ENCODE measurements around the gene ANO10.
A peak's percentile ranks its signal among the peaks of the same experiment; 100 is the strongest.

The ANO10 gene

GRCh38 chr3:43406643-43407023, 215.2 kb downstream of the ANO10 start:
- no peak for DNase-seq

GRCh38 chr3:43405888-43406642, 215.7 kb downstream of the ANO10 start:
- DNase-seq: no peak

- DNase-seq: no peak
These were observed 220.8 kb downstream of the ANO10 start for GRCh38 chr3:43400781-43401730.

- no peak for DNase-seq
These were observed 221.6 kb downstream of the ANO10 start for GRCh38 chr3:43400167-43400566.

GRCh38 chr3:43399034-43399433, 222.8 kb downstream of the ANO10 start:
- DNase-seq: no peak

GRCh38 chr3:43394041-43394554, 227.7 kb downstream of the ANO10 start:
- DNase-seq: no peak

- no peak for DNase-seq
These were observed 230.2 kb downstream of the ANO10 start for GRCh38 chr3:43391621-43392020.

- no peak for DNase-seq
These were observed 231.6 kb downstream of the ANO10 start for GRCh38 chr3:43390255-43390588.

GRCh38 chr3:43389388-43390254, 232.2 kb downstream of the ANO10 start:
- DNase-seq: no peak

GRCh38 chr3:43388915-43389314, 232.9 kb downstream of the ANO10 start:
- no peak for DNase-seq

GRCh38 chr3:43388175-43388574, 233.6 kb downstream of the ANO10 start:
- no peak for DNase-seq

- DNase-seq: no peak
These were observed 242.5 kb downstream of the ANO10 start for GRCh38 chr3:43379343-43379742.

- DNase-seq: peak; percentile 33
These were observed 243.5 kb downstream of the ANO10 start for GRCh38 chr3:43378066-43378935.

- no peak for DNase-seq
These were observed 248.3 kb downstream of the ANO10 start for GRCh38 chr3:43373560-43373928.

- DNase-seq: no peak
These were observed 248.8 kb downstream of the ANO10 start for GRCh38 chr3:43372809-43373559.

GRCh38 chr3:43372007-43372740, 249.6 kb downstream of the ANO10 start:
- DNase-seq: no peak

- DNase-seq: no peak
These were observed 250.3 kb downstream of the ANO10 start for GRCh38 chr3:43371494-43371893.

GRCh38 chr3:43370293-43370980, 251.4 kb downstream of the ANO10 start:
- DNase-seq: no peak

- DNase-seq: no peak
These were observed 252.2 kb downstream of the ANO10 start for GRCh38 chr3:43369404-43370292.
